Gastrocnemius medialis (tissue), 4 donors: ENCODE data around the gene KCNG3. TPM values are rescaled to one million over a fixed set of nuclear protein-coding genes. Genes with fewer than 3 reads are reported as not detected.

Source experiments
- ATAC-seq, 2 donors: fragments of 150-250 bp; one replicate each; pipeline ENCODE4 v1.9.1; 2016
- DNase-seq, 2 donors: peaks; one replicate each; pipeline ENCODE4 v3.0.0-alpha.2; 2019
- H3K27ac ChIP-seq, 4 donors: fragments of 200-600 bp; sonication (generic); 1 replicate in 1 of 4; 2 replicates in 3 of 4; pipeline ENCODE4 v1.5.1; 2016 to 2018; ENCODE audit warnings: mild to moderate bottlenecking in 2 of 4, moderate library complexity in 1 of 4
- H3K27me3 ChIP-seq, 3 donors: fragments of 200-600 bp; sonication (generic) in 2 of 3; 1 replicate in 1 of 3; 2 replicates in 2 of 3; pipeline versions ENCODE4 v1.5.1 to v1.6.0; 2016 to 2019; ENCODE audit warnings: mild to moderate bottlenecking in 1 of 3, moderate library complexity in 1 of 3
- H3K36me3 ChIP-seq, 2 donors: fragments of 200-600 bp; sonication (generic) in 1 of 2; one replicate each; pipeline ENCODE4 v1.5.1; 2017 to 2018
- H3K4me1 ChIP-seq, 2 donors: fragments of 200-600 bp; sonication (generic) in 1 of 2; one replicate each; pipeline ENCODE4 v1.5.1; 2016 to 2017; ENCODE audit warnings: mild to moderate bottlenecking in 2 of 2
- H3K4me3 ChIP-seq, 4 donors: fragments of 200-600 bp; sonication (generic) in 3 of 4; 1 replicate in 1 of 4; 2 replicates in 3 of 4; pipeline ENCODE4 v1.5.1; 2016 to 2019; ENCODE audit warnings: mild to moderate bottlenecking in 2 of 4
- H3K9me3 ChIP-seq, 3 donors: fragments of 200-600 bp; sonication (generic) in 2 of 3; 1 replicate in 1 of 3; 2 replicates in 2 of 3; pipeline ENCODE4 v1.5.1; 2016 to 2019
- POLR2A ChIP-seq, 2 donors: fragments of 450-650 bp; IDR thresholded peaks; one replicate each; pipeline ENCODE4 v1.6.1; 2017; ENCODE audit warnings: antibody characterized with exemption in 2 of 2, mild to moderate bottlenecking in 2 of 2, moderate library complexity in 2 of 2
- in situ Hi-C, 4 donors: fragments of 200-750 bp; cut with MboI; loops; one replicate each; pipeline versions ENCODE4 v1.15.0 to v1.8.0; 2017; ENCODE audit warnings: low sequenced_read_pairs in 4 of 4
- intact Hi-C: fragments of 100-400 bp; cut with DNase I; formaldehyde crosslinking; loops from one replicate; pipeline ENCODE4 v1.15.1; 2023; ENCODE audit warnings: low total_unique reads
- total RNA-seq, 4 donors: library from RNA; depleted of rRNA; stranded (reverse); fragments of >200 nt; gene quantifications; one replicate each; pipeline versions ENCODE4 v1.1.0 to v1.2.3, GENCODE V29; 2016
- TF ChIP-seq, protein P1 (sequence below), 5 experiments: fragments of 450-650 bp in 3 of 5; fragments of 200-600 bp in 2 of 5; sonication (generic) in 2 of 5; IDR thresholded peaks in 4 of 5; conservative IDR thresholded peaks in 1 of 5; 1 replicate in 4 of 5; 2 replicates in 1 of 5; pipeline ENCODE4 v1.5.1; 2016 to 2019; ENCODE audit warnings: antibody characterized with exemption in 5 of 5, mild to moderate bottlenecking in 3 of 5, moderate library complexity in 3 of 5

Gene KCNG3
- total RNA-seq, 4 donors from 2014 or later, result 0.15 TPM; not detected in 3

DNA sequence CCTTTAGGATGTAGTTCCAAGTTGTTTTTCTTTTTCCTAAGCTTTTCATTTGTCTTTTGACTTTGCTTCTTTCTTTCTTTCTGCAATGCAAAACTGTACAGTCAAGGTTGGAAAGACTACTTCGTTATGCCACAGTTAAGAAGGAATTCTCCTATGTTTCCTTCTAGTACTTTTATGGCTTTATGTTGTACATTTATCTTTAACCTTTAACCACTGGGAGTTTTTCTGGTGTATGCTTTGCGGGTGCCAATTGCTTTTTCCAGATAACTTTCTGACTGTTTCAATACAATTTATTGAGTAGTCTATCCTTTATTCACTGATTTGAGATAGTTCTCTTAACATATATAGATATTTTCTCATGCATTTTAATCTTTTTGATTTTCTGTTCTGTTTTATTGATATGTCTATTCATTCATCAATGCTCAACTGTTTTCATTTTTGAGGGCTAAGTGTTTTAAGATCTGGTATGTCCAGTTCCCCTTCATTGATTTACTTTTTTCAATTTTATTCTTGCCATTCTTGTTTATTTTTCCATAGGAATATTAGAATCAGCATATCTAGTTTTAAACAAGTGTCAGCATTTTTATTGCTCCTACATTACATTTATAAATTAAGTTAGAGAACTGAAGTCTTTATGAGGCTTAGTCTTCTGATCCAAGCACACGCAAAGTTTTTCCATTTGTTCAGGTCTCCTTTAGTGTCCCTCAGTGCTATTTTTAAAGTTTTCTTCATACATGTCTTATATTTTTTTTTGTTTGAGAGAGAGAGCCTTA lies 82.9 kb downstream of the KCNG3 start:
- no peak overlapping the region for H3K27ac ChIP-seq
- H3K36me3 ChIP-seq, result no peaks in the 10 kb centered on the region
- H3K27me3 ChIP-seq, result peaks cover 0 to 5% (median 0%) of the 10 kb centered on the region in 3 donors
- in situ Hi-C loops, result no loop called here
- DNase-seq (no peak), ATAC-seq (no peak)
- intact Hi-C loops, result no loop called here
- no peaks in the 10 kb centered on the region for H3K4me1 ChIP-seq
- H3K4me3 ChIP-seq, result no peak overlapping the region
- H3K9me3 ChIP-seq, result no peaks in the 10 kb centered on the region
- TF ChIP-seq, protein P1, sequence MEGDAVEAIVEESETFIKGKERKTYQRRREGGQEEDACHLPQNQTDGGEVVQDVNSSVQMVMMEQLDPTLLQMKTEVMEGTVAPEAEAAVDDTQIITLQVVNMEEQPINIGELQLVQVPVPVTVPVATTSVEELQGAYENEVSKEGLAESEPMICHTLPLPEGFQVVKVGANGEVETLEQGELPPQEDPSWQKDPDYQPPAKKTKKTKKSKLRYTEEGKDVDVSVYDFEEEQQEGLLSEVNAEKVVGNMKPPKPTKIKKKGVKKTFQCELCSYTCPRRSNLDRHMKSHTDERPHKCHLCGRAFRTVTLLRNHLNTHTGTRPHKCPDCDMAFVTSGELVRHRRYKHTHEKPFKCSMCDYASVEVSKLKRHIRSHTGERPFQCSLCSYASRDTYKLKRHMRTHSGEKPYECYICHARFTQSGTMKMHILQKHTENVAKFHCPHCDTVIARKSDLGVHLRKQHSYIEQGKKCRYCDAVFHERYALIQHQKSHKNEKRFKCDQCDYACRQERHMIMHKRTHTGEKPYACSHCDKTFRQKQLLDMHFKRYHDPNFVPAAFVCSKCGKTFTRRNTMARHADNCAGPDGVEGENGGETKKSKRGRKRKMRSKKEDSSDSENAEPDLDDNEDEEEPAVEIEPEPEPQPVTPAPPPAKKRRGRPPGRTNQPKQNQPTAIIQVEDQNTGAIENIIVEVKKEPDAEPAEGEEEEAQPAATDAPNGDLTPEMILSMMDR (IDR thresholded peaks at IDR 0.05 in 4 of 5, conservative IDR thresholded peaks at IDR 0.05 in 1 of 5), result no peak
- TF ChIP-seq POLR2A (IDR thresholded peaks at IDR 0.05), result no peak

DNA sequence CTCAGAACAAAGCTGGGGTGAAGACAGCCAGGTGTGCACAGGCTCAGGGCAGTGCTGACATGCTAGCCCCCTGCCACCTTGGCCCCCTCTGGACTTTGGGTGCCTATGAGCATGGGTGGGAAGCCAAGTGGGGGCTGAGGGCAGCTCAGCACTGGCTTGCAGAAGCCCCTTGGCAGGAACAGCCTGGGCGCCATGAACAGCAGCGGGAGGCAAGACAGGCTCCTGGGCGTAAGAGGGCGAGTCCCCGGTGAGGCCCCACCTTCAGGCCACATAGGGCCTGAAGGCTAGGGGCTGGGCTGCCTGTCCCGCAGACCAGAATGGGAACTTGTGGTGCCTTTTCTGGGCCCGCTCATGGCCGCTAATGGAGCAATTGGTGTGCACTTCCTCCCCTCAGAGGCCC lies 85.8 kb downstream of the KCNG3 start:
- no peaks in the 10 kb centered on the region for H3K36me3 ChIP-seq
- in situ Hi-C loops (no loop called here), intact Hi-C loops (no loop called here)
- H3K9me3 ChIP-seq, result no peaks in the 10 kb centered on the region
- no peaks in the 10 kb centered on the region for H3K4me1 ChIP-seq
- H3K4me3 ChIP-seq, result no peak overlapping the region
- no peak for TF ChIP-seq POLR2A (IDR thresholded peaks at IDR 0.05)
- TF ChIP-seq, protein P1 (IDR thresholded peaks at IDR 0.05 in 4 of 5, conservative IDR thresholded peaks at IDR 0.05 in 1 of 5), result no peak
- no peak for DNase-seq
- H3K27me3 ChIP-seq, result no peaks in the 10 kb centered on the region
- H3K27ac ChIP-seq, result no peak overlapping the region
- ATAC-seq, result no peak

DNA sequence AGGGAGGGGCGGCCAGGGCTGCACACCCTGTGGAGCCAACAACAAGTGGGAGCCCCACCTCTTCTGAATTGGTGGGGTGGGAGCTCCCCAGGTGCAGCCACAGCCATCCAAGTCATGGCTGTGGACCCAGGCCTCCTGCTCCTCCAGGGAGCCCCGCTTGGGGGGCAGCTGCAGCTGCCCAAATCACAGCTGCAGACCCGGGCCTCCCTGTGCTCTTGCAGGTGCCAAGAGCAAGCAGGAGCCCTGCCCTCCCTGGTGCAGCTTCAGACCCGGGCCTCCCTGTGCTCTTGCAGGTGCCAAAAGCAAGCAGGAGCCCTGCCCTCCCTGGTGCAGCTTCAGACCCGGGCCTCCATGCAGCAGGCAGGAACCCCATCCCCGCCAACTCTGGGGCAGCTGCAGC lies 86.3 kb downstream of the KCNG3 start:
- DNase-seq (no peak), ATAC-seq (no peak)
- no peak overlapping the region for H3K27ac ChIP-seq
- no peaks in the 10 kb centered on the region for H3K9me3 ChIP-seq
- in situ Hi-C loops (no loop called here), intact Hi-C loops (no loop called here)
- H3K27me3 ChIP-seq, result no peaks in the 10 kb centered on the region
- H3K4me1 ChIP-seq, result no peaks in the 10 kb centered on the region
- TF ChIP-seq, protein P1 (IDR thresholded peaks at IDR 0.05 in 4 of 5, conservative IDR thresholded peaks at IDR 0.05 in 1 of 5), result no peak
- no peak for TF ChIP-seq POLR2A (IDR thresholded peaks at IDR 0.05)
- no peak overlapping the region for H3K4me3 ChIP-seq
- no peaks in the 10 kb centered on the region for H3K36me3 ChIP-seq

DNA sequence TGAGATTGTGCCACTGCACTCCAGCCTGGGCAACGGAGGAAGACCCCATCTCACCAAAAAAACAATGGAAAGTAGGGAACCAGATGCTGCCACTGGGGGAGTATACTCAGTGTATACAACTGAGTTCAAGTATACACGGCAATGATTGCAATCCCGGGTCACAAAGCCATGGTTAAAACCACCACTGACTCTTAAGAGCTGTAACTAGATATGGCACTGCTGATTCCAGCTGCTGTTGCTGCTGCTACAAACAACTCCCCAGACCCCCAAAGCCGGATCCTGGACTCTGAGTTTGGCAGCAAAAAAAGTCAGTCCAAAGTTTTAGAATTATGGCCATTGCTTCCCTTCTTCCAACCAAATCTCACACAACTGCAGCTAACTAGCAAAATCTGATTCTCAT lies 89.1 kb downstream of the KCNG3 start:
- no peaks in the 10 kb centered on the region for H3K27me3 ChIP-seq

More for the DNA sequence above, 89.1 kb downstream of the KCNG3 start:
- Histone ChIP-seq H3K4me3 (no peak overlapping the region), H3K4me1 (no peaks in the 10 kb centered on the region), H3K27ac (no peak overlapping the region), H3K36me3 (no peaks in the 10 kb centered on the region), H3K9me3 (no peaks in the 10 kb centered on the region)
- intact Hi-C loops, result no loop called here
- ATAC-seq, result no peak
- DNase-seq, result no peak
- in situ Hi-C loops, result no loop called here
- no peak for TF ChIP-seq POLR2A (IDR thresholded peaks at IDR 0.05)
- TF ChIP-seq, protein P1 (IDR thresholded peaks at IDR 0.05 in 4 of 5, conservative IDR thresholded peaks at IDR 0.05 in 1 of 5), result no peak
